Vagina (tissue), 2 donors: ENCODE measurements around the gene ATP6V1E1. TPM values are rescaled to one million over a fixed set of nuclear protein-coding genes. Genes with fewer than 3 reads are reported as not detected.

Experiments
- DNase-seq, 2 donors: peaks; one replicate each; pipeline ENCODE4 v3.0.0-alpha.2; 2017; ENCODE audit errors: extremely low spot score in 2 of 2
- H3K27ac ChIP-seq: fragments of 200-600 bp; sonication (generic); one replicate; pipeline ENCODE4 v1.5.1; 2019
- H3K27me3 ChIP-seq: fragments of 200-600 bp; sonication (generic); one replicate; pipeline ENCODE4 v1.5.1; 2019
- H3K36me3 ChIP-seq, 2 donors: fragments of 200-600 bp; sonication (generic); one replicate each; pipeline ENCODE4 v1.5.1; 2017 to 2019
- H3K4me1 ChIP-seq: fragments of 200-600 bp; sonication (generic); one replicate; pipeline ENCODE4 v1.5.1; 2019
- H3K4me3 ChIP-seq, 2 donors: fragments of 200-600 bp; sonication (generic); 1 replicate in 1 of 2; 2 replicates in 1 of 2; pipeline ENCODE4 v1.5.1; 2016 to 2019
- H3K9me3 ChIP-seq: fragments of 200-600 bp; sonication (generic); one replicate; pipeline ENCODE4 v1.5.1; 2019
- CTCF ChIP-seq, 3 experiments: fragments of 450-650 bp in 2 of 3; fragments of 200-600 bp in 1 of 3; sonication (generic) in 1 of 3; IDR thresholded peaks; one replicate each; pipeline ENCODE4 v1.5.1; 2017 to 2019; ENCODE audit warnings: antibody characterized with exemption in 3 of 3, mild to moderate bottlenecking in 2 of 3, moderate library complexity in 2 of 3
- POLR2A ChIP-seq, 2 donors: fragments of 450-650 bp; IDR thresholded peaks; one replicate each; pipeline ENCODE4 v1.6.1; 2017; ENCODE audit warnings: antibody characterized with exemption in 2 of 2, mild to moderate bottlenecking in 2 of 2, moderate library complexity in 2 of 2
- POLR2AphosphoS5 ChIP-seq, 2 donors: sonication (generic); formaldehyde crosslinking; IDR thresholded peaks; one replicate each; pipeline ENCODE4 v1.9.0; 2017; ENCODE audit warnings: antibody characterized with exemption in 2 of 2, mild to moderate bottlenecking in 2 of 2, low read depth in 1 of 2; ENCODE audit not compliant: insufficient read depth in 1 of 2
- intact Hi-C: fragments of 100-400 bp; cut with DNase I; formaldehyde crosslinking; loops from one replicate; pipeline ENCODE4 v1.15.1; 2023
- total RNA-seq: library from RNA; depleted of rRNA; stranded (reverse); fragments of >200 nt; gene quantifications from one replicate; pipeline ENCODE4 v1.2.3, GENCODE V29; 2016

Gene ATP6V1E1
- total RNA-seq, 1 donor from 2014 or later: 88.9 TPM

- DNase-seq: no peak
- no peak overlapping the region for H3K27ac ChIP-seq
- intact Hi-C loops: no loop called here
- no peak overlapping the region for H3K4me3 ChIP-seq
- no peaks in the 10 kb centered on the region for H3K4me1 ChIP-seq
- no peaks in the 10 kb centered on the region for H3K36me3 ChIP-seq
- no peaks in the 10 kb centered on the region for H3K9me3 ChIP-seq
- TF ChIP-seq POLR2A (IDR thresholded peaks at IDR 0.05): no peak
- TF ChIP-seq CTCF (IDR thresholded peaks at IDR 0.05): no peak
- TF ChIP-seq POLR2AphosphoS5 (IDR thresholded peaks at IDR 0.05; ENCODE audit: insufficient read depth in 1 of 2, low read depth in 1 of 2): no peak
- no peaks in the 10 kb centered on the region for H3K27me3 ChIP-seq
Observed at GRCh38 chr22:17549655-17550054, 78.9 kb downstream of the ATP6V1E1 start.

- DNase-seq: no peak
- TF ChIP-seq POLR2AphosphoS5 (IDR thresholded peaks at IDR 0.05; ENCODE audit: insufficient read depth in 1 of 2, low read depth in 1 of 2): no peak
- no peak for TF ChIP-seq POLR2A (IDR thresholded peaks at IDR 0.05)
- no peak for TF ChIP-seq CTCF (IDR thresholded peaks at IDR 0.05)
- no peak overlapping the region for H3K27ac ChIP-seq
- H3K9me3 ChIP-seq: no peaks in the 10 kb centered on the region
- intact Hi-C loops: no loop called here
- H3K36me3 ChIP-seq: no peaks in the 10 kb centered on the region
- no peaks in the 10 kb centered on the region for H3K27me3 ChIP-seq
- H3K4me3 ChIP-seq: no peak overlapping the region
- H3K4me1 ChIP-seq: no peaks in the 10 kb centered on the region
Observed at GRCh38 chr22:17549183-17549582, 79.4 kb downstream of the ATP6V1E1 start.

GRCh38 chr22:17548756-17549035, 79.9 kb downstream of the ATP6V1E1 start:
- no peak overlapping the region for H3K27ac ChIP-seq
- intact Hi-C loops: no loop called here
- no peaks in the 10 kb centered on the region for H3K27me3 ChIP-seq
- no peak for TF ChIP-seq POLR2AphosphoS5 (IDR thresholded peaks at IDR 0.05; ENCODE audit: insufficient read depth in 1 of 2, low read depth in 1 of 2)
- TF ChIP-seq CTCF (IDR thresholded peaks at IDR 0.05): no peak
- TF ChIP-seq POLR2A (IDR thresholded peaks at IDR 0.05): no peak
- H3K4me1 ChIP-seq: no peaks in the 10 kb centered on the region
- no peaks in the 10 kb centered on the region for H3K9me3 ChIP-seq
- H3K36me3 ChIP-seq: no peaks in the 10 kb centered on the region
- no peak overlapping the region for H3K4me3 ChIP-seq
- no peak for DNase-seq

GRCh38 chr22:17548010-17548755, 80.4 kb downstream of the ATP6V1E1 start:
- no peaks in the 10 kb centered on the region for H3K9me3 ChIP-seq
- DNase-seq: no peak
- H3K4me1 ChIP-seq: no peaks in the 10 kb centered on the region
- no peak overlapping the region for H3K27ac ChIP-seq
- intact Hi-C loops: no loop called here
- no peak for TF ChIP-seq POLR2AphosphoS5 (IDR thresholded peaks at IDR 0.05; ENCODE audit: insufficient read depth in 1 of 2, low read depth in 1 of 2)
- no peak for TF ChIP-seq POLR2A (IDR thresholded peaks at IDR 0.05)
- TF ChIP-seq CTCF (IDR thresholded peaks at IDR 0.05): no peak
- H3K36me3 ChIP-seq: no peaks in the 10 kb centered on the region
- H3K27me3 ChIP-seq: no peaks in the 10 kb centered on the region
- no peak overlapping the region for H3K4me3 ChIP-seq

GRCh38 chr22:17542452-17542851, 86.1 kb downstream of the ATP6V1E1 start:
- TF ChIP-seq POLR2AphosphoS5 (IDR thresholded peaks at IDR 0.05; ENCODE audit: insufficient read depth in 1 of 2, low read depth in 1 of 2) (no peak), POLR2A (IDR thresholded peaks at IDR 0.05) (no peak), CTCF (IDR thresholded peaks at IDR 0.05) (no peak)
- H3K4me3 ChIP-seq: no peak overlapping the region
- no peaks in the 10 kb centered on the region for H3K4me1 ChIP-seq
- H3K36me3 ChIP-seq: no peaks in the 10 kb centered on the region
- no peaks in the 10 kb centered on the region for H3K27me3 ChIP-seq
- no peak overlapping the region for H3K27ac ChIP-seq
- intact Hi-C loops: no loop called here
- H3K9me3 ChIP-seq: no peaks in the 10 kb centered on the region
- DNase-seq: no peak
